GM19099 (cell line): Measurements from ENCODE around the gene EHMT1.

ENCODE experiments used
- POLR2A ChIP-seq: IDR thresholded peaks from 3 replicates; pipeline ENCODE4 v1.6.1; 2011; ENCODE audit warnings: low read depth; ENCODE audit not compliant: insufficient read length; ENCODE audit errors: extremely low read depth

The EHMT1 gene

DNA sequence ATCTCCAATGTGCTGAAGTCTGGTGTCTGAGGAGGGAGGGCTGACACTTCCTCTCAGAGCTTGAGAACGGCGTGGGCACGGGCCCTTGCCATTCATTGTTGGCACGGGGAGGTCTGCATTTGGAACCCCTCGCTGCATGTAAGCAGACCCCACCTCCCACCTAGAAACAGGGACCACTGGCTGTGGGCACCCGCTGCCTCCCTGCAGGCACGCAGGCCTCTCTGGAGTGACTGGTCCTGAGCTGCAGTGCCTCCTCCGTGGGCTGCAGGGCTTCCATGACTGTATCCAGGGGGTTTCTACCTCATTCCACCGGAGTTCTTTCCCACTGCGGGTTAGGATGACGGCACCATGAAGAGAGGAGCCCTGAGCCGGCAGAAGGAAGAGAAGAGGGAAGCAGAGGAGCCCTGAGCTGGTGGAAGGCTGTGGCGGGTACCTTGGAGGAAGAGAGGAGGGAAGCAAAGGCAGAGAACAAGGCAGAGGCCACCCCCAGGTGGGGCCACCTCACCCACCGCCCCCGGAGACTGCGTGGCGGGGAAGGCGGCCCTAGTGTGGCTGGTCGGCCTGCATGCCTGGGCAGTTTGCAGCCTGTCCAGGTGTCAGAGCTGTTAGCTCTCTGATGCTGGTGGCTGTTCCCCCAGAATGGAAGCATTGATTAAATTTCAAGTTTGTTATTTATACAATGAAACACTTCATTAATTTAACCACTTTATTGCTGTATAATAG lies 183.9 kb downstream of the EHMT1 start:
- TF ChIP-seq POLR2A, result no peak

DNA sequence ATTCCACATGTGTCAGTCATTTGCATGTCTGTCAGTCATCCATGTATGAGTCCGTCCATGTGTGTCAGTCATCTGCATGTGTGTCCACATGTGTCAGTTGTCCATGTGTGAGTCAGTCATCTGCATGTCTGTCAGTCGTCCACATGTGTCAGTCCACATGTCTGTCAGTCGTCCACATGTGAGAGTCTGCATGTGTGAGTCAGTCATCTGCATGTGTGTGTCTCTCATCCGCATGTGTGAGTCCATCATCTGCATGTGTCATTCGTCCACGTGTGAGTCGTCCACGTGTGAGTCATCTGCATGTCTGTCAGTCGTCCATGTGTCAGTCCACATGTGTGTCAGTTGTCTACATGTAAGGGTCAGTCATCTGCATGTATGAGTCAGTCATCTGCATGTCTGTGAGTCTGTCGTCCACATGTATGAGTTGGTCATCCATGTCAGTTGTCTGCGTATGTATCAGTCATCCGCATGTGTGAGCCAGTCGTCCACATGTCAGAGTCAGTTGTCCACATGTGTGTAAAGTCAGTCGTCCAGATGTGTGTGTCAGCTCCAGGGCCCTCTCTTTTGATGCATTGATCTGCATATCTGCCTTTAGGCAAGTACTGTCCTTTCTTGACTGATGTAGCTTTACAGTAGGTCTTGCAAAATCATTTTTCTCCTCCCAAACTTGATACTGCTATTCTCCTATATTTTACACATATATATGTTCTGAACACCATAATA lies 186.3 kb downstream of the EHMT1 start:
- TF ChIP-seq POLR2A, result no peak

DNA sequence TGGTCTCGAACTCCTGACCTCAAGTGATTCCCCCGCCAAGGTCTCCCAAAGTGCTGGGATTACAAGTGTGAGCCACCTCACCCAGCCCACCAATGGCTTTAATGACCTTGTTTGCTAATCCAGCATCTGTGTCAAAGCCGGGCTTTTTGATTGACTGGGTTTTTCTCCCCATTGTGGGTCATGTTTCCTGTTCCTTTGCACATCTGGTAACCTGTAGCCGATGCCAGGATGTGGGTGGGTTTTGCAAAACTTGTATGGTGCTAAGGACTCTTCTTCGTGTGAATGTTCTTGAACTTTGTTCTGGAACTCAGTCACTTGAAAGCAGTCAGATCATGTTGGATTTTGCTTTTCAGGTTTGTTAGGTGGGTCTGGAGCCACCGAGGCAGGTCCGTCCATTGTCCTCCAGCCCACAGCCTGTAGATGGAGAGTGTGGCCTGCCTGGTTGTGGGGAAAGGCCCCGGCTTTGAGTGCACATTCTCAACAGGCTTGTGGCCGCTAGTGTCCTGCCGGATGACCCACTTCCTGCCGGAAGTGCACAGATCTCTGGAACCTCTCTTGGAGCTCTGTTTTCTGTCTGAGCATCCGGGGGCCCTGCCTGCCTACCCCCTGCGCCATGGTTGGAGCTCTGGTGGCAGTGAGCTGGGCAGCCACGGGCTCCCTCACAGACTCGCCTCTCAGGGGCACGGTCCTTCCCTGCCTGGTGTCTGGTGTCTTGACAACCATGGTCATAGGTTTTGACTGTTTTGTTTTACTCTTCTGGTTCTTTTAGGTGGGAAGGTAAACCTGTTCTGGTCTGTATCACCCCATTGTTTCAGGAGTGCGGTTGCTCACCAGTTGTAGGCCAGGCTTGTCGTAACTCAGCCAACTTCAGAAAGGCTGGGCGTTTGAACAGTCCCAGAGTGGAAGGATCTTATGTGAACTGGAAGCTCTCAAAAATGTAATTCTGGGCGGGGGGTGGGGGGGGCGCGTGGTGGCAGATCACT lies 189.2 kb downstream of the EHMT1 start:
- TF ChIP-seq POLR2A, result no peak

DNA sequence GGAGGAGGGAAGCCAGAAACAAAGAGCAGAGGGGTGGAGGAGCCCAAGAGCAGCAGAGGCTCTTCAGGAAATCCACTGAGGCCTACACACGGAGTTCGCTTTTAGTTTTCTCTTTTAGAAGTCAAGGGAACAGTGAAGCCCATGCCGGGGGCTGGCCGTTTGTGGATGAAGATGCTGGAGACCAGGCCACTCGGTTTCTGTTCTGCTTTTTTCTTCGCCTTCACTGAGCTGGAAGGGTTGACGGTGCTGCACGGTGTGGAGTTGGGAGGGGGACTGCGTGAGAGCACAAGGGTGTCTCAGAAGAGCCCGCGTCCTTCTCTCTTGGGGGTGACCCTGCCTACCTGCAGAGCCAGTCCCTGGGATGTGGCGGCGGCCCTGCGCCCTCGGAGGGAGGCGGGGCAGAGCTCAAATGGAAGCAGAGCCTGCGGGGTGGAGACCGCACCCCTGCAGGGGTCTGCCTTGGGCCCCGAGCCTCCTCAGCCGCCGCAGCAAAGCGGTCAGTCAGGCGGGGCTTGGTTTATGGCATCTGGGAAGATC lies 190.3 kb downstream of the EHMT1 start:
- TF ChIP-seq POLR2A, result no peak

DNA sequence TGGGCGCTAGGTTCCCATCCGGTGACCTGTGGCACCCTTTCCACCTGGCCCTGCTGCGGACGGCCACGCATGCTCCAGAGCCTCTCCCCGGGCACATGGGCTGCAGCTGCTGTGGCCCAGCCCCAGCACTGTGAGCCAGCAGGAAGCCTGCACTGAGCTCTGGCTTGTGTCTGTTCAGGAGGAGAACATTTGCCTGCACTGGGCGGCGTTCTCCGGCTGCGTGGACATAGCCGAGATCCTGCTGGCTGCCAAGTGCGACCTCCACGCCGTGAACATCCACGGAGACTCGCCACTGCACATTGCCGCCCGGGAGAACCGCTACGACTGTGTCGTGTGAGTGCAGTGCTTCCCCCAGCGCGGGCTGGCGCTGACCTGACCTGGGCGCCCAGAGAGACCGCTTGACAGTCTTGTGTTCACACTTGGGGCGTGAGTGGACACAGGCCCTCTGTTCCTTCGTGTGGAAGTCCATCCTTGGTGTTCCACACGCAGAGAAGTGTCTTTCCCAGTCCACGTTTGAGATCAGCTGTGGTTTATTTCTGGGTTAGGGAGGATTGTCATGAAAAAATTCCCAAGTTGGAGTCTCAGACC lies 192.6 kb downstream of the EHMT1 start:
- no peak for TF ChIP-seq POLR2A

DNA sequence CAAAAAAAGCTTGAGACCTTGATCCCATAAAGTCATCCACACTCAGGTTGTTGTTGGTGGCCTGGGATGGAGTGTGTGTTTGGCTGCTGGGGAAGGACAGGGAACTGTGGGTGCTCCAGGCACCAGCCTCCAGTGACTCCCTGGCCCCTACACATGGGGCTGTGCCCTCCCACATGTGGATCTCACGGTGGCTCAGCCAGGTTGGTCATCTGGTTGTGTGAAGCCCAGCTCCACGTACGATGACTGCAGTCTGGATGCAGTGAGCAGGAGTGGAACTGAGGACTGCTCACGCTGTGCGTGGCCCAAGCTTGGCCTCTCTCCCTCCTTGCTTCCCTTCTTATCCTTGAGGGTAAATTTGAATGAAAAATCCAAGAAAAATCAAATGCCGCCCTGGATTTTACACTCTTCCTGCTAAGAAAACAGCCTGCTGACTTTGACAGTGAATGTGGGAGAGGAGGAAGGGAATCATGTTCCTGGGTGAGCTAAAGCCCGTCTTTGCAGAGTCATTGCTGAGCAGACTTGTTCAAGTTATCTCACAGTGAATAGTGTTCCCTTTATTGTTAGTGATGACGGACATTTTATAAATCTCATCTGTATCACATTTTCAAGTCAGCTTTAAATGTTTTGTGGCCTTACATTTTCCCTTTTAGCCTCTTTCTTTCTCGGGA lies 193.7 kb downstream of the EHMT1 start:
- TF ChIP-seq POLR2A, result no peak

DNA sequence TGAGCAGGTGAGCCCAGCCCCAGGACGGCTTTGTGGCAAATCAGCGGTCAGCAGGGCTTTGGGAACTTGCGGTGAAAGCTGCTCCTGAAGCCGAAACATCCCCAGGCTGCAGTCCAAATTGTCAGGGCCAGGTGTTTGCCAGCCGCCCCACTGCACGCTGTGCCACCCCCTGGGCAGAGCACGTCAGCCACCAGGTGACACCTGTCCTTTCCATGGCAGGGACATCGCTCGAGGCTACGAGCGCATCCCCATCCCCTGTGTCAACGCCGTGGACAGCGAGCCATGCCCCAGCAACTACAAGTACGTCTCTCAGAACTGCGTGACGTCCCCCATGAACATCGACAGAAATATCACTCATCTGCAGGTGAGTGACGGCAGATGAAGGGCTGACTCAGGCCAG lies 194.4 kb downstream of the EHMT1 start:
- TF ChIP-seq POLR2A, result no peak

DNA sequence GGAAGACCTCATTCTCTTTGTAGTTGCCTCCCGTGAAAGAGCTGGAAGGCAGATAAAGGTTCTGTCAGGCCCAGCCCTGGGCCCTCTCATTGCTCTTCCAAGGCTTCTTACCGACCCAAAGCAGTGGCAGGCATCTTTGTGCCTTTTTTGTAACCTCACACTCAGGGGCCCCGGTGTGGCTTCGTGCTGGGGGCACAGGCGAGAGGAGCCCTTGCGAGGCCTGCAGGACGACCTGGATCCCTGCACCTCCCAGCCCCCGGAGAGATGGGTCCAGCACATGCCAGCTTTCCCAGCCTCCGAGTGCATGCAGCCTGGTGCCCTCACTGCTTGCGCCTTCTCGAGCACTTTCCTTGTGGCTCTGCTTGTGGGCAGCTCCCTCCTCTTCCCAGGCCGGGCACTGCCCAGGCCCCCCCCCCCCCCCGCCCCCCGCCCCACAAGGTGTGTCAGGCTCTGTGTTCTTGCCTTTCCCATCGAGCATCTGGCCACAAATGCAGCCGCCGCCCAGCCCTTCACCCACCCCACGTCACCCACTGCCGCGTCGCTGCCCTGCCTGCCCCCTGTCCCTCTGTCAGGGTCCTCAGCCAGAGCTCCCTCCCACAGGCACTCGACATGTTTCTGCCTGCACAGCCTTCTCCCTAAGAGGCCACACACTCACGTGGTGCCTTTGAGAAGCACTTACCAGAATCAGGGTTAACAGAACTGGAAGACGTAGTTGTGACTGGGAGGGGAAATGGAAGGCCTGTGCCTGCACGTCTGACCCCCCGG lies 195.0 kb downstream of the EHMT1 start:
- TF ChIP-seq POLR2A, result no peak

DNA sequence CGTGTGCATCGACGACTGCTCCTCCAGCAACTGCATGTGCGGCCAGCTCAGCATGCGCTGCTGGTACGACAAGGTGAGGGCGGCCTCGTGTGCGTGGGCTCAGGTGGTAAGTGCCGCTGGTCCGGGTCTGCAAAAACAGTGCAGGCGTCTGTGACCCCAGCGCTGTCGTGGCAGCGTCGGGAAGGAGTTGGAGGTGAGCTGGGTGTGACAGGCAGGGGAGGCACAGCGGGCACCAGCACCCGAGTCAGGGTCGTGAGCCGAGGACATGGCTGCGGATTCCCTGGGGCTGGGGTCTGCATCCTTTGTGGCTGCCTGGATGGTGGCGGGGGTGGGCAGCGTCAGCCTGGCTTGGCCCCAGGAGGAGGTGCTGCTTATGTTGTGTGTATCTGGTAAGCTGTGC lies 195.6 kb downstream of the EHMT1 start:
- no peak for TF ChIP-seq POLR2A

DNA sequence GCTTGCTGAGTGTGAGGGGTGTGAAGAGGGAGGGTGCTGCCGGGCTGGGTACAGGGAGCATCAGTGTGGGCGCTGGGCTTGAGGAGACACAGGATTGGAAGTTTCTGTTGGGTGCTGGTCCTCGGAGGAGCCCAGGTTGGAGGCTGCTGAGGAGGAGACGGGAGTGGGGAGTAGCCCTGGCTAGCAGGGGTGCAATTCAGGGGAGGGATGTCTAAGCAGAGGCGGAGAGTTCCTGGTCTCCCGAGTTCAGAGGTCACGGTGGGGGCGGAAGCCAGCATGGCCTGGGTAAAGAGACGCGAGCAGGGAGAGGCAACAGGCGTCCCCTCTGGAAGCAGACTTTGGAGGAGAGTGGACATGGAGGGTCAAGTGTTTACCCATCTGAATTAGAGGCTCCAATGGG lies 196.0 kb downstream of the EHMT1 start:
- TF ChIP-seq POLR2A, result peak; percentile 21

DNA sequence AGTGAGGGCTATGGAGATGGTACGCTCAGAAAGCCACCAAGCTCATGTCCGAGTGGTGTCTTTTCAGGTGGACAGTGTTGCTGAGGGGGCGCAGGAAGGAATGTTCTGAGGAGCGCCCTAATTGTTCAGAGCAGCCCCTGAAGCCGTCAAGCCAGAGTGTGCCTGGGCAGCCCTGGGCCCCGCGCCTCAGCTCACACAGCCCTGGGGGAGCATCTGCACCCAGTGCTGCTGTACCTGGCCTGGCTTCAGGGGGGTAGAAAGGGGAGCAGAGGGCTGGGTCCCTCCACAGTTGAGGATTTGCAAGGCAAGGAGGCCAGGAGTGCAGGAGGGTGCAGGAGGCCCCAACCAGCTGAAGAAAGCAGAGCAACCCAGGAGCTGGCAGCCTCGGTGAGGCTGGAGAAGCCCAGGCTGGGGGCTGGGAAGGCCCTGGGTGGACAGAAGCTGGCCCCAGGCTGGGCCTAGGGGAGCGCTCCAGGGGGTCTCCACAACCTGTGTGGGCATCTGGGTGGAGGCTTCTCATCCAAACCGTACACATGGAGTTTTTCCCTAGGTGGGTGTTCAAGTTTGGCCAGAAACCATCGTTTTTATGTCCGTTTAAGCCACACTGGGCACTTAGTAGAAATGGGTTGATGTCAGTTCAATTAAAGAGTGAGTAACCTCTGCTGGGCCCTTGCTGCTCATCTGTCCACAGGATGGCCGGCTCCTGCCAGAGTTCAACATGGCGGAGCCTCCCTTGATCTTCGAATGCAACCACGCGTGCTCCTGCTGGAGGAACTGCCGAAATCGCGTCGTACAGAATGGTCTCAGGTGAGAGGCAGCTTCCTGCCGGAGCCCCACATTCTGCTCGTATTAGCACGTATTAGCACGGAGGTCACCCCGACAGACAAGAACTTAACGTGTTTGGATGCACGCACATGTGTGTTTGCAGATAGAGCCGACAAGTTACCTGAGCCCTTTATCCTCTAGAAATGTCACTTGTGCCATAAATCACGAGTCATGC lies 196.8 kb downstream of the EHMT1 start:
- no peak for TF ChIP-seq POLR2A

DNA sequence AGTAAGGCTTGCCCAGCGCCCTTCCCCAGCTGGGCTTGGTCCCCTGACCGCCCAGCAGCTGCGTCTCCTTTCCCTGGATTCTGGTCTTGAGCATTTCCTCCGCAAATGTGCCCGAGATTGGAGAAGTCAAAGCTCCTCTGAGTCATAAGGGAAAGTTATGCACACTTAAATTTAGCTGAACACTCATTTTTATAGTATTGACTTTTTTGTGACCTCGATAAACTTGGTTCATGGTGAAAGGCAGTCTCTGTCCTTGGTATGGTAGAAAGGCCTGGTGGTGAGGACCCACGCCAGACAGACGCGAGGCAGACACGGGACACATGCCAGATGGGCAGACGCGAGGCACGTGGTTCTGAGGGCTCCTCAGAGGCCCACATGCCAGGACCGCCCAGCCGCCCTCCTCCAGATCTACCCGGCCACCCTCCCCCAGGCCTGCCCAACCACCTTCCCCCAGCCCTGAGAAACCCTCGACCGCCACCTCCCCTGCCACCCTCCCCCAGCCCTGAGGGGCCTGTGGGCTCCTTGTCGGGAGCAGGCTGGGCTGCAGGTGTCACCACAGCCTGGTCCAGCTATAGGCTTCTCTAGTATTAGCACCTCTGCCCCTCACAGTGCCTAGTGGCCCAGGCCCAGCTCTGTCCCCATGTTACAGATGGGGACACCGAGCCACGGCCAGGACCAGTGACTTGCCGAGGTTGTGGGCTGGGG lies 197.9 kb downstream of the EHMT1 start:
- no peak for TF ChIP-seq POLR2A
